Breast epithelium (tissue), 3 donors: ENCODE data around the gene CDKN2B-AS1.

Experiments used
- POLR2A ChIP-seq: fragments of 450-650 bp; IDR thresholded peaks from one replicate; pipeline ENCODE4 v1.6.1; 2016; ENCODE audit warnings: antibody characterized with exemption, mild to moderate bottlenecking, moderate library complexity
- POLR2AphosphoS5 ChIP-seq, 3 donors: sonication (generic); formaldehyde crosslinking; IDR thresholded peaks; one replicate each; pipeline ENCODE4 v1.6.1; 2017; ENCODE audit warnings: antibody characterized with exemption in 3 of 3
- TF ChIP-seq, protein P1 (sequence below), 3 donors: fragments of 450-650 bp; IDR thresholded peaks; one replicate each; pipeline ENCODE4 v1.5.1; 2016 to 2017; ENCODE audit warnings: antibody characterized with exemption in 3 of 3, mild to moderate bottlenecking in 3 of 3, moderate library complexity in 3 of 3

DNA sequence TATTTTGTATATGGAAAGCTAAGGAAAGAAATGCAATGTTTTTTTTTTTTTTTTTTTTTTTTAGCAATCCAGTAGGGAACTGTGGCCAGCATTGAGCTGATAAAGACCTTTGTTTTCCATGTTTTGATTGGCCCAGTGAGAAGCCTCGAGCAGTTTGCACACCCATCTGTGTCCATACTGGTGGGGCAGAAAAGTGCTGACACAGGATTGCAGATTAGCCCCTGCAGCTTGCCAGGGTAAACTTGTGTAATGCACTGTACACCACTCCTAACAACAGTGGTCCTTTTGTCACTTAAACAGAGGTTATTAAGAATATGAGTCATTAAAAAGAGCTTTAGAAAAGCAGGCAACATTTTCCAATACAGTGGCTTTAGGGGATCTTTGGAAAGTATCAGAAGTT, 147.3 kb downstream of the CDKN2B-AS1 start:
- TF ChIP-seq, protein P1, sequence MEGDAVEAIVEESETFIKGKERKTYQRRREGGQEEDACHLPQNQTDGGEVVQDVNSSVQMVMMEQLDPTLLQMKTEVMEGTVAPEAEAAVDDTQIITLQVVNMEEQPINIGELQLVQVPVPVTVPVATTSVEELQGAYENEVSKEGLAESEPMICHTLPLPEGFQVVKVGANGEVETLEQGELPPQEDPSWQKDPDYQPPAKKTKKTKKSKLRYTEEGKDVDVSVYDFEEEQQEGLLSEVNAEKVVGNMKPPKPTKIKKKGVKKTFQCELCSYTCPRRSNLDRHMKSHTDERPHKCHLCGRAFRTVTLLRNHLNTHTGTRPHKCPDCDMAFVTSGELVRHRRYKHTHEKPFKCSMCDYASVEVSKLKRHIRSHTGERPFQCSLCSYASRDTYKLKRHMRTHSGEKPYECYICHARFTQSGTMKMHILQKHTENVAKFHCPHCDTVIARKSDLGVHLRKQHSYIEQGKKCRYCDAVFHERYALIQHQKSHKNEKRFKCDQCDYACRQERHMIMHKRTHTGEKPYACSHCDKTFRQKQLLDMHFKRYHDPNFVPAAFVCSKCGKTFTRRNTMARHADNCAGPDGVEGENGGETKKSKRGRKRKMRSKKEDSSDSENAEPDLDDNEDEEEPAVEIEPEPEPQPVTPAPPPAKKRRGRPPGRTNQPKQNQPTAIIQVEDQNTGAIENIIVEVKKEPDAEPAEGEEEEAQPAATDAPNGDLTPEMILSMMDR (IDR thresholded peaks at IDR 0.05) = no peak
- no peak for TF ChIP-seq POLR2AphosphoS5 (IDR thresholded peaks at IDR 0.05)
- TF ChIP-seq POLR2A = no peak
